D341Med (cell line): Measurements from ENCODE around the gene CUBN.
A peak's percentile ranks its signal among the peaks of the same experiment; 100 is the strongest.

Experiments used
- DNase-seq: peaks from one replicate; pipeline ENCODE4 v3.0.0; 2012; ENCODE audit warnings: low spot score

The CUBN gene

DNA sequence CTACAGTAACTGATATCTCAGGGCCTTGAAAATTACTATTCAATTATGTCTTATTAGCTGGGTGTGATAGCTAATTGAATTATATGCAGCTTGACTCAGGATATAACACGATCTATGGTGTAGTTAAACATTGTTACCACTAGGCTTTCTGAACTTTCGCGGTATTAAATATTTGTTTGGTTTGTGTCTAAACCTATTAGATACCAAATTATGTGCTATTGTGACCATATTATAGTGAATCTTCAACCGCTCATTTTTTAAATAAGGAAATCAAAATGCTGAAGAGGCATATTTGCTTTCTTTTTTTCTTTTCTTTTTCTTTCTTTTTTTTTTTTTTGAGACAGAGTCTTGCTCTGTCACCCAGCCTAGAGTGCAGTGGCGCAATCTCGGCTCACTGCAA lies 213.1 kb downstream of the CUBN start:
- no peak for DNase-seq

DNA sequence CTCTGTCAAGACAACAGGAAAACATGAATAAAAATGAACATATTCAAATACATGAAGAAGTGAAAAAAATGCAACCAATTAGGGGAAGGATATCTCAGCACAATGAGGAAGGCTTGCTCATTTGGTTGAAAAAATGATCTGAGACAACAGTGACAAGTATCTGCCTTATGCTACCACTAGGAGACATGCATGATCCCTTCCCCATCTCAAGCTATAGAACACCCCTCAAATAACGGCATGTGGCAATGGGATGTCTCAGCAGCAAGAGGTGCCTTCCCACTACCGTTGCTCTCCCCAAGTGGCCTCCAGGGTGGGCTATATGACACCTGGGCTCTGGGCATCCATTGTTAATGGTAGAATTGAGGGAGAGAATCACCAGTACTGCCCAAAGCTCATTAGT lies 214.3 kb downstream of the CUBN start:
- no peak for DNase-seq

DNA sequence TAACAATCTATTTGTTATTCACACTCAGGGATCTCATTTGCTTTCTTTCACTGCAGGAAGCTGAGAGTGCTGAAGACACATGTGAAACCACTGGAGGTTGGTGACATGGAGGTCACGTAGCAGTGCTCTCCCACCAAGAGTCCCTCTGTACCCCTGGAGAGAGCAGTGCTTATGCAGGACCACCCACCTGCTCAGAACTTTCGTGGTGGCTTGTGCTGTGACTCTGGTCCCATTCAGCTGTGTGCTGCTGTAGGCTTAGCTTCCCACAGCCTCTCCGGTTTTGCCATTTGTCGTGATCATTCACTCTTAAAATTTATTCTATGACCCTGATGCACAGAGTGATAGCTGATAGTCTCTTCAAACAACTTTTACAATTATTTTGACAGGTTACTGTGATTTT lies 216.3 kb downstream of the CUBN start:
- DNase-seq: no peak

DNA sequence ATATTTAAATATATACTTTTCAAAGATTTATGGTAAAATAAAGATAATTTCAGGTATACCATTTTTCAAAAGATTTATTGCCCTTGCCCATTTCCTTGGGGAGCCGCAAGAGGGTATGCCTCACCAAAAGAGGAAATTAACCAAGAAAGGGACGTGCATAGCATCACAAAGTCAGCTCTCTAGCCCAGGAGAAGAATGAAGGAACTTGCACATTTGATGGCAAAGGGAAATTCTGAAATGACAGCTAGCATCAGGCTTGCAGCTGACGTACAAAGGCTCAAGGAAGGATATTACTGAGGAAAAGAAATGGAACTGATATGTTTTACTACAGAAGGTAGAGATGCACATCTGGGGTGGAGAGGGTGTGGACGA lies 218.8 kb downstream of the CUBN start:
- DNase-seq: no peak

DNA sequence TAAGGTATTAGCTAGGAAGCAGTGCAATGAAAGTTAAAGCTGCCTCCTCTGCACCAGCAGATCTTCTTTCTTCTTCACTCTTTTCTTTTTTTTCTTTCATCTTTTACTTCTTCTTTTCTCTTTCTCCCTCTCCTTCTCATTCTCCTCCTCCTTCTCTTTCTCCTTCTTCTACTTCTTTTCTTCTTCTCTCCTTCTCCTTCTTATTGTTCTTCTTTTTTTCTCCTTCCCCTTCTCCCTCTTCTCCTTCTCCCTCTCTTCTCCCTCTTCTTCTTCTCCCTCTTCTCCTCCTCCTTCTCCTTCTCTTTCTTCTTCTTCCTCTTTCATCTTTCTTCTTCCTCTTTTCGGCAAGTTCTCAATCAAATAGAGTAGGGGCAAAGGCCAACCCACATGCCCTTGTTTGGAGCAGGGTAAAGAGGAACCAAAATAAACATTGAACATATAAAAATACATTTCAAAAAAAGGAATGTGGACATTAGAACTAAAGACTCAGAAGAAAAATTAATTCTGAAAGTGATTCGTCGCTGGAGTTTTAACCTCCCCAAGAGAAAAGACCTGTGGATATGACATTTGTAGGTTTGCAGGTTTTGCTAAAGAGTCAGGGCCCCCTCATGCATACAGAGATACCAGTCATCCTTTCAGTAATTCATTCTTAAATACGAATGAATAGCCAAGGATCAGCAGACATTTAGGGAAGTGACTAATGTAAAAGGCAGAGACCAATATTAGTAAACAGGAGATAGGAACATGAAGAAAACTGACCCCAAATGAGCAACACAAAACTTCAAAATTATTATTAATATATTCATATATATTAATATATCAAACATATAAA lies 219.4 kb downstream of the CUBN start:
- no peak for DNase-seq

DNA sequence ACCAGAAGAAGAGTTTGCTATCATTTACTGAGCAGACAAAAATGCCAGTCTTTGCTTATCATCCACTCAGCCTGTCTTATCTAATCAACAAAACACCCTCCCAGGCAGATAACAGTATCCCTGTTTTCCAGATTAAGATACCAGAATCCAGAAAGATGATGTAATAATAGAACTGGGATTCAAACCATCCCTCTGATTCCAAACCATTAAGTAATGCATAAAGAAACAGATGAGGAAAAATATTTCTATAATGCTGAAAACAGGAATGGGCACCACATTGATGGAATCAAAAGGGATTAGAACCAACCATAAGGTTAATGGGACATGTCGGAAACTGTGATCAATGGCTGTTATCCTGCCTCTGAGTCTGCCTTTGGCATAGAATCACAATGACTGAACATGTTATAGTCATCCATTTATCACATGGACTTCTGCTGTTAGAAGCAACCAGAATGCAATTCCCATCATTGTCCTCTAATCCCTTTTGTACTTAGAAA lies 220.3 kb downstream of the CUBN start:
- no peak for DNase-seq

DNA sequence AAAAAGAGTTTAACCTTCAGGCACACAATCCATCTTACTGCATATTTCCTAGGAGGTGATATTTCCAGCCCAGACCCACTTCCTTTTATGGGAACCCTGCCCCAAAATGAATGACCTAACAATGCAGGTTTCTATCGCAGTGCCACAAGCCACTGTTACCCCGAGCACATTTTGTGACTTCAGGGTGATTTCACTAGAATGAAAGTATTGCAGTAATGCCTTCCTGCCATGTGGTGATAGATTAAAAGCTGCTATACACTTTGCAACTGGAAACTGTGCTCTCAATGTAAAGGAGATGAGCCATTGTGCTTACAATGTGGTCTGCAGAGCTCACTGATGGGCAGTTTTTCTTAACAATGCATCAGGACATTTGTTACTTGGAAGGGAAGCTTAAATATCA lies 221.9 kb downstream of the CUBN start:
- DNase-seq: no peak

DNA sequence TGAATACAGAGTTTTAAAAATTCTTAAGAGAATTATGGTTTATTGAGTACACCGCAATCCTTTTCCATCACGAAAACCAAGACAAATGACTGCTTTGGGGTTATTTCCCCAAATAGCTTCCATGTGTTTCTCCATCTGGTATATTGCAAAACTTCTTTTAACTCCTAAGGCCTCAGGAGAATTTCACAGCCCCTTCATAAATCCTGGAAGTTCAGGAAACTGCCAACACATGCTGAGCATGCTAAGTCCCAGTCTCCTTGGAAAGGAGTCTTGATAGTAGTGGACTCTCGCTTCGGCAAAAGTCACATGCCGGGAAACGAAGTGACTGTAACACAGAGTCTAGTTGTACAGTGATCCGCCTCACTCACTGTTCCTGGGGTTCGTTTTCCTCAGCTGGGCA lies 224.3 kb downstream of the CUBN start:
- no peak for DNase-seq

DNA sequence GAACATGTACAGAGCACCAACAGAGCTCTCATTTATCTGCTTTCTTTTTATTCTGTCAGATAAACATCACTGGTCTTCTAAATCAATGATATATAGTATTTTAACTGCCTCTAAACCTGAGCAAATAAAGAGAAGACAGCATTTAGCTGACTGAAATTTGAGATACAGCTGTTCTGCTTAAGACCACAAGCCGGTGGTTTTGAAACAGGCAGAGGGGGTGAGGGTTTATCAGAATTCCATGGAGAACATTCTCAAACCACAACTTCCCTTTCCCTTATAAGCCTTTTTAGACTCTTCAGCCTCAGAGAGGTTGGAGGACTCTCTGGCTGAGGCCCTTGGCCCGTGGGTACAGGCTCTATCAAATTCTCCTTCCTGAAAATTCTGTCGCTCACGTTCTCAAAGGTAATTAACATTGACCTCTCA lies 225.0 kb downstream of the CUBN start:
- no peak for DNase-seq

DNA sequence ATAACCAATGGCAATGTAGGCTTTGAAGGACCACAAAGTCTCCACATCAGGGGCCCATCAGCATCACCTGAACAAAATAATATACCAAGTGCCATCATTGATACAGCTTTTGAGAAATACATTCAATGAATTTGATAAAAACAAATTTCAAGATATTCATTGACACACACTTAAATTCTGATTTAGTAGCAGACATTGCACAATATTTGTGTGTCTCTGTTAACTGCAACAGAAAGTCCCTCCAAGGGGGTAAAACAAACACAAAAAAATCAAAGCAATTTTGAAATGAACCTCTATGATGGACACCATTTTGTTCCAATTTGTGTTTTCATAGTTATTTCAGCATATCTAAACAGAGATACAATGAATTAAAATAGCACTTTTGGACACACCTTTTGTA lies 225.6 kb downstream of the CUBN start:
- DNase-seq: no peak

DNA sequence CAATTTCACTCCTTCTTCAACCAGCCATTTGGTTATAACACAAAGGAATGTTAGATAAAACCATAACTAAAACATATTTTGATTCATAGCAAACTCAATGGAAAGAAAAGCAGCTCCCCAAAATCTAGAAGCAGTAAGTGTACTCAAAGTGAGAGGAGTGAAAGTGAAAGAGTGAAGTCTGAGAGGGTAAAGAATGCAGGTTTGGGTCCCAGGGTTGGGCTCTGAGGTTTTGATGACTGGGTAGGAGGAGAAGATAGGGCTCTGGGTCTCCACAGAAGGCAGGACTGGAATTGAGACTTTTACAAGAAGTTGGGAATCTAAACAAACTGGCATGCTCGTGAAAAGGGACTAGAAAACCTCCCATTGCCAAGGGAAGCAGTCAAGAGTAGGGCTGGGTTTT lies 227.0 kb downstream of the CUBN start:
- DNase-seq: no peak

DNA sequence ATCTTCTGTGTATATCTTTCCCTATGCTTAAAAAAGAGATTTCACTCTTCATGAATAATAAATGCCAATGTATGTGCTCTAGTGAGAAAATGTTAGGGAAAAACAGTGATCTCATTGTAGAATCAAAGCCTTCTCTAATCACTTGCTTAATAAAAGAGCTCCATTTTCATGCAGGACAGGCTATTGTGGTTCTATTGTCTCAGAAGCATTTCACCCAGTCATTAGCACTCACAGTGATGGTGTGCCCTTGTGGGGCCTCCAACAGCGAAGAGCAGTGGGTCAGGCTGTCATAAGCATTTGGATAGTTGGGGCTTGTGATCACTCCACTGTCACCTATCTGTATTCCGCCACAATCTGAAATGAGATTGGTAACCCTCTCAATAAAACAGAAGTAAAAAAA lies 228.5 kb downstream of the CUBN start:
- DNase-seq: no peak

DNA sequence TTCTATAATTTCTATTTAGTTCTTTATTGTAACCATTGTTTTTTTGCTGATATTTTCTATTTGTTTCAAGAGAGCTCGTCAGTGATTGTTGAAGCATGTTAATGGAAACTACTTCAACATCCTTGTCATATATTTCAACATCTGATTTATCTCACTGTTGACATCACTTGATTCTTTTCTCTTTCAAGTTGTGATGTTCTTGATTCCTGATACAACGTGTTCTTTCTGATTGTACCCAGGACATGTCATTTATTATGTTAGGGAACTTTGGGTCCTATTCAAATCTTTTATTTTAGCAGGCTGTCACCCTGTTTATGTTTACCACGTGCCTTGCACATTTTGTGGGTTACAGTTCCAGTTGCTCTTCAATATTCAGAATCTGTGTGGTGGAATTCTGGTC lies 232.6 kb downstream of the CUBN start:
- DNase-seq: no peak

DNA sequence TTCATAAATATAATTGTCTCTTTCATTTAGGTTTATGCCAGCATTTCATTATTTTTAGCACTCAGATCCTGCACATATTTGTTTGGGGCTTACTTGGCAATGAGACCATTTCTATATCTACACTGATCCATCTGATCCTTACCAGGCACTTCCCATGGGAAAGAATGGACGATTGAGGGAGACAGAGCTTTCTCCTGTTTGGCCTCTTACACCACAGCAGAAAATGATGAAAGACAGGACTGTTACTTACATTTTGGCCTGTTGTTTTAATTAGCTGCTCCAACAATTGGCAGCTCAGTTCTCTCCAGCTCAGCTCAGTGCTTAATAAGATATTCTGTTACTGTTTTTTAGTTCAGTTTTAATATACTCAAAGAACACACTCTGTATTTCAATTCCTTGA lies 234.8 kb downstream of the CUBN start:
- DNase-seq: no peak

DNA sequence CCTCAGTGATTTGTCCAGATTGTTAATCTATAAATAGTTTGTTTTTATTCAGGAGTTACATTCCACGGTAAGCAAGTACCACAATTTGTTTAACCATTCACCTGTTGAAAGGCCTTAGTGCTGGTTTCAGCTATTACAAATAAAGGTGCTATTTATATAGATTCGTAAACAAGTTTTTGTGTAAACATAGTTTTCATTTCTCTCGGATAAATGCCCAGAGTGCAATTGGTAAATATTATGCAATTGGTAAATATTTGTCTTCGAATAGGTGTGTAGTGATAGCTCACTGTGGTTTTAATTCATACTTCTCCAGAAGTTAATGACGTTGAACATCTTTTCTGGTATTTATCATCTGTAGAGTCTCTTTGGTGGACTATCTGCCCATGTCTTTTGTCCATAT lies 235.9 kb downstream of the CUBN start:
- no peak for DNase-seq

DNA sequence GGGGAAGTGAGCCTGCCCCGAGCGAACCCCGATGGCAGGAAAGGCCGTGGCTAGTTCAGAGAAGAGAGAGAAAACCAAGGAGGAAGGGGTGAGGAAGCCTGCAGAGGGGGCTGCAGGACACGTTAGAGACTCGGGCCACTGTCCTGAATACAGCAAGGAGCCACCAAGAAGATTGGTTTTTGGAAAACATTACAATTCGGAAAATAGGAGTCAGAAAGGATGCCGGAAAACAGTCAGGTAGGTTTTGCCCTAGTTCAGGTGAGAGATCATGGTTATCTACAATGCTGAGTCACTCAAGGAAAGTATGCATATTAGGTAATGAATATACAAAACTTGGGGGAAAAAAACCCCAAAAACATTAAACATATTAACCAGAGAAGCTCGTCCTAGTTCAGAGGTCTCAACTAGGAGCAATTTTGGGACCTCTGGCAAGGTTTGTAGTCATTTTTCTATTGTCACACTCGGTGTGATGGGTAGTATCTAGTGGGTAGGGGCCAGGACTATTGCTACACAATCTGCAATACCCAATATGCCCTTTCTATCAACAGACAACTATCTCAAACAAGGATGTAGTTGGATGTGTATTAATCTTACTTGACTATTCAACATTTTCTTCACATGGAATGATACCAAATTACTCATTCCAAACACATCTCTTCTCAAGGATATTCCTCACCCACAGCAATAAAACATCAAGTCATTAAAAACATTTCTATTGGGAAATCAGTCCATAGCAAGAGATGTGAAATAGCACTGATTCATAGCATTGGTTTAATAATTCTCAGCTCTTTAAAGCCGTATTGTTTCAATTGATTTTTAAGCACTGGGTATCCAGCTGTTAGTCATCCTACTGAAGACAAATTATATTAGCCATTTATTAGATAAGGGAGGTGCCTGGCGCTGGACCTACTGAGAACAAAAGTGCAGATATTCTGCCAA lies 238.0 kb downstream of the CUBN start:
- DNase-seq: peak; percentile 34

DNA sequence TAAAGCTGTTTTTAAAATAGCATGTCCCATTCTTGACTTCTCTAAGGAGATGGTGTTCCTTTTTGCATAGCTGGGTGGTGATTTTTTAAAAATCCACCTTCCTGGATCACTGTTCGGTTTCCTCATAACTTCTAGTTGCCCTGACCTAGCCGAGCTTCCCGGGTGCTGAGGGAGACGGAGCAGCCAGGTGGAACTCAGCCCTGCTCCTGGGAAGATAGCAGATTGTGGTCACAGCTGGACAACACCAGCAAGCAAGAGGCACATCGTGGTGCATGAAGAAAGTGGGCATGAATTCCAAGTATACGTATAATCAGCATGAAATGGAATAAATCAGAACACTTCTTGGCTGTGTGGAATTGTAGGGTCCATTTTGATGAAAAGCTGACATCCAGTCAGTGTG lies 238.9 kb downstream of the CUBN start:
- no peak for DNase-seq

DNA sequence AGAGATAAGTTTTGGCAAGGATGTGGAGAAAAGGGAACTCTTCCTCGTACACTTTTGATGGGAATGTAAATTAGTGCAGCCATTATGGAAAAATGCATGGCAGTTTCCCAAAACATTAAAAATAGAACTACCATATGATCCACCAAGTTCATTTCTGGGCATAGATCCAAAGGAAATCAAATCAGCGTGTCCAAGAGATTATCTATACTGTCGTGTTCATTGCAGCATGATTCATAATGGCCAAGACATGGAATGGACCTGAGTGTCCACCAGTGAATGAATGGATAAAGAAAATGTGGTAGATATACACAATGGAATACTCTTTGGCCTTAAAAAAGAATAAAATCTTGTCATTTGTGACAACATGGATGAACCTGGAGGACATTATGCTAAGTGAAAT lies 242.0 kb downstream of the CUBN start:
- no peak for DNase-seq

DNA sequence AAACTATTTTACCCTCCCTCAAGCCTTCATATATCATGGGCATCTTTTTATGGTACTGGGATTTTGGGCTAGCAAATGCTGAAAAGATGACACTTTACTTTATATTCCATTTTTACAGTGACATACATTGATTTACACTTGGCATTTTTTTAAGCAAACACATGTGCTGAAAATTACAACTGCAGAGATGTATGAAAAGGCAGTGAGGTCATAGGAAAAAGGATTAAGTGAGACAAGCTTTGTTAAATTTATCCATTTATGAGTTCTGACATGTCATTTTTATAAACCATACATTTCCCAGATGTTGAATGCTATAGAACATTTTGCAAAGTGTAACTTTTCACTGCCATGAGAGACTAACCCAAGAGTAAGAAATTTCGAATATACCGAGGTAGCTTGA lies 243.6 kb downstream of the CUBN start:
- no peak for DNase-seq

DNA sequence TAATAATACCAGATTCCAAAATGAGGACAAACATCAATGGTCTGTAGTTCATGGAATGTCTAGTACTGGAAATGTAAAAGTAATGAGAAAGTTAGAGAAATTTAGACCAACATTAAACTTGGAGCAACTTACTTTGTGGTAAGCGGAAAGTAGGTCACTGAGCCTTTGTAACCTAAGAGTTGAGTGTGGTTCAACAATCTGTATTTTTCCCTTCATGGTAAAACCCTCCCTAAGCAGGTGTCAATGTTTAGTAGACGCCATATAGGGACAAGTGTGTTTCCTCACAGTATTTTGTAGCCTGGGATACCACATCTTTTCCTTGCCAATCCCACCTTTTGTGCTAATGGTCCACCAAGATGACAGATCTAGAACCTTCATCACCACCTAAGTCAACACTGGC lies 245.1 kb downstream of the CUBN start:
- DNase-seq: no peak

DNA sequence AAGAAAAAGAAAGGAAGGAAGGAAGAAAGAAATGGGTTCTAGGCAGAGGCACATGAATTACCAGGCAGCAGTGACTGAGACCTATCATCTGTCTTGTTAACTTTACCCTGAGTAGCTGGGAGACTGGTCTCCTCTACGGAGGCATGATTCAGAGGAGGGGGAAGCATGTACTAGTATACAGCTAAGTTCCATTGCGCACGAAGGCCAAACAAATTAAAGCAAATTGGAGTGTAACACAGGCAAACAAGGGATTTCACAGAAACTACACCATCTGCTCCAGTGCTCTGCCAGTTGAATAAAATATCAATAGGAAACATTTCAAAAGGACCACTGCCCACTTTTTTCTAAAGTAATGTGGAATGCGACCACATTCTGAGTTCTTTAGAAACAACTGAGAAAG lies 246.5 kb downstream of the CUBN start:
- no peak for DNase-seq

DNA sequence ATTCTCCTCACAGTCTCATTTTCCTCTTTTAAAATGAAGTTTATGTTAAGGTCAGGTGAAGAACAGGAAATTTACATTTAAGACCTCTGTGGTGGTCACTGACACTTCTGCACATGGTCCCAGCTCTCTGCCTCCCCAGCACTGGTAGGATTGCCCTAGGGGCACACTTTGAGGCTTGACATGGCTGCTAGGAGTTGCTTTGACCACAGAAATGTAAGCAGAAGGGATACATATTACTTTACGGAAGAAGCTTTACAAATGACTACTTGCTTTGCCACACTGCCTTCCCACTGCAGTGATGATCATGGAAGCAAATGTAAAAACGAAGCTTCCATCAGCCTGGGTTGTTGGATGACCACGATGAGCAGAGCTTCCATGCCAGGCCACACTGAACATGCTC lies 259.3 kb downstream of the CUBN start:
- DNase-seq: no peak

DNA sequence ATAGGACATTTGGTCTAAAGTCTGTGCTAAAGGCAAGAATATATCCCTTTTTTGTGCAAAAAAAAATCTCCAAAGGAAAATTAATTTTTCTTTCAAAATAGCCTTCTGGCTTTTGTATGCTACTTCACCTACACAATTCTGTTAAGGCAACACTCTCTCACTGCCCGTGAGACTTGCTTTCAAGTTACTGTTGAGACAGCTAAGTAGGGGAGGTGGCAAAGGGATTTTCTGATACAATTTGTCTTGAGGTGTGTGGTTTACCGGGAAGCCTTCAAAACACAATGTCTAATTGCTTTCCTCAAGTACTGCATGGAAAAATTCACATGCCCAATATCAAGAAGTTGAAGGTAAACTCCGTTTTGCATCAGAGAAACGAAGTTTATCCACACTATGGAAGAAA lies 261.6 kb downstream of the CUBN start:
- DNase-seq: no peak
